Breast epithelium (tissue), 4 donors: Measurements from ENCODE around the gene FAM234A. TPM values are rescaled to one million over a fixed set of nuclear protein-coding genes. Genes with fewer than 3 reads are reported as not detected.

ENCODE experiments used
- DNase-seq, 2 donors: peaks; one replicate each; pipeline ENCODE4 v3.0.0-alpha.2; 2019; ENCODE audit warnings: low spot score in 2 of 2
- H3K27ac ChIP-seq, 2 donors: fragments of 200-600 bp; sonication (generic) in 1 of 2; one replicate each; pipeline ENCODE4 v1.5.1; 2016 to 2019; ENCODE audit warnings: mild to moderate bottlenecking in 1 of 2
- H3K27me3 ChIP-seq, 2 donors: fragments of 200-600 bp; sonication (generic) in 1 of 2; one replicate each; pipeline versions ENCODE4 v1.5.1 to v1.6.0; 2017 to 2019; ENCODE audit warnings: control low read depth in 1 of 2, mild to moderate bottlenecking in 1 of 2
- H3K36me3 ChIP-seq: fragments of 200-600 bp; one replicate; pipeline ENCODE4 v1.5.1; 2019
- H3K4me1 ChIP-seq, 2 donors: fragments of 200-600 bp; sonication (generic); one replicate each; pipeline ENCODE4 v1.5.1; 2016 to 2019; ENCODE audit warnings: control low read depth in 1 of 2
- H3K4me3 ChIP-seq, 3 donors: fragments of 200-600 bp; sonication (generic); 1 replicate in 2 of 3; 2 replicates in 1 of 3; pipeline ENCODE4 v1.5.1; 2016 to 2019; ENCODE audit warnings: mild to moderate bottlenecking in 3 of 3, moderate library complexity in 2 of 3
- H3K9me3 ChIP-seq, 2 donors: fragments of 200-600 bp; sonication (generic) in 1 of 2; one replicate each; pipeline ENCODE4 v1.5.1; 2016 to 2019; ENCODE audit warnings: control low read depth in 1 of 2
- POLR2A ChIP-seq: fragments of 450-650 bp; IDR thresholded peaks from one replicate; pipeline ENCODE4 v1.6.1; 2016; ENCODE audit warnings: antibody characterized with exemption, mild to moderate bottlenecking, moderate library complexity
- POLR2AphosphoS5 ChIP-seq, 3 donors: sonication (generic); formaldehyde crosslinking; IDR thresholded peaks; one replicate each; pipeline ENCODE4 v1.6.1; 2017; ENCODE audit warnings: antibody characterized with exemption in 3 of 3
- intact Hi-C: fragments of 100-400 bp; cut with DNase I; formaldehyde crosslinking; loops from one replicate; pipeline ENCODE4 v1.15.1; 2023; ENCODE audit warnings: low total_unique reads
- total RNA-seq, 3 donors: library from RNA; depleted of rRNA; stranded (reverse); fragments of >200 nt; gene quantifications; one replicate each; pipeline ENCODE4 v1.1.0, GENCODE V29; 2016
- TF ChIP-seq, protein P1 (sequence below), 3 donors: fragments of 450-650 bp; IDR thresholded peaks; one replicate each; pipeline ENCODE4 v1.5.1; 2016 to 2017; ENCODE audit warnings: antibody characterized with exemption in 3 of 3, mild to moderate bottlenecking in 3 of 3, moderate library complexity in 3 of 3

The FAM234A gene
- total RNA-seq, 3 donors from 2014 or later: 40.6 to 69.3 (median 44.1) TPM

DNA sequence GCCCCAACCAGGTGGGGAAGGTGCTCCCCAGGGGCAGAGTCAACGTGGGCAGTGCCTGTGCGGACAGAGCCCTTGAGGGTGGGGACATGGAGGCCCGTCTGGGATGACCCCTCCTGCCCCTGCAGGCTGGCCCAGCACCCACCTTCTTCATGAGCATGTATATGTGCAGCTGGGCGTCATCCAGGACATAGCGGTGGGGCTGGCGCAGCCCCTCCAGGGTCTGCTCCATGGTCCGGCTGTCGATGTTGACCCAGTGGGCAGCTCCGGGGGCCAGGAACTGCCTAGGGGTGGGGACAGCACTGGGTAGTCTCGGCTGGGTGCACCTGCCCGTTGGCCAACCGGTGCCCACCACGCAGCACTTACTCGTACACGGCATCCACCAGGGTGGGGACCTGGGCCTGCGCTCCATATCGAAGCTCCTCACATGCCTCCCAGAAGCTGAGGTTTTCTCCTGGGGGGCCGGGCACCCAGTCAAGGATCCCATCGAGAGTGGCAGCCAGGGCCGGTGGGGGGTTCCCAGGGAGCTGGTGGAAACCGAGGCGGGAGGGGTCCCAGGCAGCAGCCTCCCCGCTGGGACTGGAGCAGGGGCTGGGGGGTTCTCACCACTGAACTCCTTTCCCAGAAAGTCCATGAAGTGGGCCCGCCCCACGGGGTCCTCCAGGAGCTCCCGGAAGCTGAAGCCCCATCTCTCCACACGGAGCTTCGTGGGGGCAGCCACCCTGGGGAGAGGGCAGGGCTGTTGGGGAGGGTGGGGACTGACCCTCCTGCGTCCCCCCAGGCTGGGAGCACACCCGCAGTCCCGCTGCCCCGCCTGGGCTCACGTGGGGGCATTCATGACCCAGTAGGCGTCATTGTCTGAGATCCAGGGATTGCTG lies 36.0 kb downstream of the FAM234A start:
- Histone ChIP-seq H3K9me3 (no peaks in the 10 kb centered on the region), H3K36me3 (no peaks in the 10 kb centered on the region), H3K4me1 (peaks cover 0 to 6% of the 10 kb centered on the region in 2 donors), H3K4me3 (no peak overlapping the region), H3K27me3 (peaks cover 0 to 7% of the 10 kb centered on the region in 2 donors), H3K27ac (no peak overlapping the region)
- no peak for DNase-seq
- TF ChIP-seq, protein P1, sequence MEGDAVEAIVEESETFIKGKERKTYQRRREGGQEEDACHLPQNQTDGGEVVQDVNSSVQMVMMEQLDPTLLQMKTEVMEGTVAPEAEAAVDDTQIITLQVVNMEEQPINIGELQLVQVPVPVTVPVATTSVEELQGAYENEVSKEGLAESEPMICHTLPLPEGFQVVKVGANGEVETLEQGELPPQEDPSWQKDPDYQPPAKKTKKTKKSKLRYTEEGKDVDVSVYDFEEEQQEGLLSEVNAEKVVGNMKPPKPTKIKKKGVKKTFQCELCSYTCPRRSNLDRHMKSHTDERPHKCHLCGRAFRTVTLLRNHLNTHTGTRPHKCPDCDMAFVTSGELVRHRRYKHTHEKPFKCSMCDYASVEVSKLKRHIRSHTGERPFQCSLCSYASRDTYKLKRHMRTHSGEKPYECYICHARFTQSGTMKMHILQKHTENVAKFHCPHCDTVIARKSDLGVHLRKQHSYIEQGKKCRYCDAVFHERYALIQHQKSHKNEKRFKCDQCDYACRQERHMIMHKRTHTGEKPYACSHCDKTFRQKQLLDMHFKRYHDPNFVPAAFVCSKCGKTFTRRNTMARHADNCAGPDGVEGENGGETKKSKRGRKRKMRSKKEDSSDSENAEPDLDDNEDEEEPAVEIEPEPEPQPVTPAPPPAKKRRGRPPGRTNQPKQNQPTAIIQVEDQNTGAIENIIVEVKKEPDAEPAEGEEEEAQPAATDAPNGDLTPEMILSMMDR (IDR thresholded peaks at IDR 0.05): no peak
- no peak for TF ChIP-seq POLR2A
- no peak for TF ChIP-seq POLR2AphosphoS5 (IDR thresholded peaks at IDR 0.05)
- intact Hi-C loops: loop anchor here (5.0 kb wide), 1 partner anchor 1397 kb away; no protein-coding TSS in a partner anchor

DNA sequence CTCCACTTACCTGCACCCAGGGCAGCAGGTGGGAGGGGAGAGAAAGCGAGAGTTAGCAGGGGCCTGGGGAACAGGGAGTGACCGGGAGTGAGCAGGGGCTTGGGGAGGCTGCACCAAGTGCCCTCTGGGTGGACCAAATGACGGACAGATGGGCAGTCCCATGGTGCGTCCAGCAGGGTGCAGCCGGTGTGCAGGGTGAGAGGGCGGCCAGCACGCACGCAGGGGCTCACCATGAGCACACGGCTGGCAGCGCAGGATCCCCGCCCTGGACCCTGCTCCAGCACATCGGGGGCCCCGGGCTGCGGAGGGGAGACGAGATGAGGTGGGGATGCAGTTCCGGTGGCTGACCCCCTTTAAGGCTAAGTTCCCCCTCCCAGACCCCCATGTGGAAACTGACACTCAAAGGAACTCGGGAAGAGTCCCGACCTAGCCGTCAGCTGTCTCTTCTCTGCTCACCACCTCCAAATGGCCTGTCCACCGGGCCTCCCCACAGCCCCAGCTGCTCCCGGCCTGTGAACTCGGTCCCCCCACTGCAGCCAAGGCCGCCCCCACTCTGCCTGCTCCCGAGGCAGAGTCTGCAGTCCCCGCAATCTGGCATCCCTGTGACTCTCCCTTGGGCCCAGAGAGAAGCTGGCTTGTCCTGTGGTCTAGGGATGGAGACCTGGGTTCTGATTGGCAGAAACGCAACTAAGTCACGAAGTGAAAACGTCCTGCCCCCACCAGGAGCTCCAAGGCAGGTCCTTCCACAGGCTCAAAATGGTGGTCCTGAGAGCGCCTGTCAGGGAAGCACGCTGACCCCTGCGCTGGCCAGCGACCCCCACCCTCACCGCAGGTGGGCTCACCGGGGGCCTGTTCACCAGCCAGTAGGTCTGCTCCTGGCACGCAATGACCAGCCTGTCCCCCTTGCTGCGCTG lies 38.3 kb downstream of the FAM234A start:
- Histone ChIP-seq H3K27me3 (peaks cover 0 to 7% of the 10 kb centered on the region in 2 donors), H3K27ac (no peak overlapping the region), H3K4me1 (peaks cover 0 to 6% of the 10 kb centered on the region in 2 donors), H3K9me3 (no peaks in the 10 kb centered on the region), H3K36me3 (no peaks in the 10 kb centered on the region), H3K4me3 (no peak overlapping the region)
- no peak for DNase-seq
- TF ChIP-seq POLR2AphosphoS5 (IDR thresholded peaks at IDR 0.05) (no peak), POLR2A (no peak)
- TF ChIP-seq, protein P1 (IDR thresholded peaks at IDR 0.05): no peak
- intact Hi-C loops: loop anchor here (5.0 kb wide), 1 partner anchor 1394 kb away; no protein-coding TSS in a partner anchor

DNA sequence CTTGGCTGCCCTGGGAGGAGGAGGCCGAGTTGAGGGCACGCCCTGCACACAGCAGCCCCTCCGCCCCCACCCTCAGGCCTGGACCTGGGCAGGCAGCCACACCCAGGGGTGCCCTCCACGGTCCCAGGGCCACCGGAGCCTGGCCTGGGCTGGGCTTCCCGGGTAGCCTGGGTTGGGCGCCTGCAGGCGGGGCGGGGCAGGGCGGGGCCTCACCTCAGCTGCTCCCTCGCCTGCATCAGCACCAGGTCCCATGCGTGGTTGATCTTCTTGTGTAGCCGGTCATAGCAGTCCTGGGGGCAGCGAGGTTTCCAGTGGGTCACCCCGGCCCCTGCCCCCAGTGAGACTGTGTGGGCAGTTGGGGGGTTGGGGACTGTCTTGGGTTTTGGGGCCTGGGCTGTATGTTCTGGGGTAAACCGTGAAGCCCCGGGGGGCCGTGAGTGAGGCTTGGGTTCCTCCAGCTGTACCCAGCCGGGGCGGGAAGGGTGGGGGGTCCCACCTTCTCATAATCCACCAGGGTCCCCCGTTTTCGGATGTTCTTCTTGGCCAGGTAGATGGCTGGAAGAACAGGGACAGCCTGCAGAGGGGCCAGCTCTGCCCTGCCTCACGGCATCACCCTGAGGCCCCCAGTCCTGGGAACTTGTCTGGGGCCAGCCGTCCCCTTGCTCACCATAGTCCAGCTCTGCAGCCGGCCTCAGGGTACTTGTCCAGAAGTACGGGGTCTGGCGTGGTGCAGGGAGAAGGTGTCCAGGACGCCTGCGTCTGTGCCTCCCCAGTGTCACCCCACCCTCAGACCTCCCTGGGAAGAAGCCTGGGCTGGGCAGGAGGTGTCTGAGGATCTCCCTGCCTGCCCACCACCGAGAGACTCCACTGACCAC lies 39.2 kb downstream of the FAM234A start:
- Histone ChIP-seq H3K27me3 (peaks cover 0 to 7% of the 10 kb centered on the region in 2 donors), H3K9me3 (no peaks in the 10 kb centered on the region), H3K4me1 (peaks cover 0 to 6% of the 10 kb centered on the region in 2 donors), H3K4me3 (no peak overlapping the region), H3K27ac (no peak overlapping the region), H3K36me3 (no peaks in the 10 kb centered on the region)
- intact Hi-C loops: loop anchor here (5.0 kb wide), 1 partner anchor 1394 kb away; no protein-coding TSS in a partner anchor
- no peak for DNase-seq
- TF ChIP-seq, protein P1 (IDR thresholded peaks at IDR 0.05): no peak
- TF ChIP-seq POLR2A (no peak), POLR2AphosphoS5 (IDR thresholded peaks at IDR 0.05) (no peak)

DNA sequence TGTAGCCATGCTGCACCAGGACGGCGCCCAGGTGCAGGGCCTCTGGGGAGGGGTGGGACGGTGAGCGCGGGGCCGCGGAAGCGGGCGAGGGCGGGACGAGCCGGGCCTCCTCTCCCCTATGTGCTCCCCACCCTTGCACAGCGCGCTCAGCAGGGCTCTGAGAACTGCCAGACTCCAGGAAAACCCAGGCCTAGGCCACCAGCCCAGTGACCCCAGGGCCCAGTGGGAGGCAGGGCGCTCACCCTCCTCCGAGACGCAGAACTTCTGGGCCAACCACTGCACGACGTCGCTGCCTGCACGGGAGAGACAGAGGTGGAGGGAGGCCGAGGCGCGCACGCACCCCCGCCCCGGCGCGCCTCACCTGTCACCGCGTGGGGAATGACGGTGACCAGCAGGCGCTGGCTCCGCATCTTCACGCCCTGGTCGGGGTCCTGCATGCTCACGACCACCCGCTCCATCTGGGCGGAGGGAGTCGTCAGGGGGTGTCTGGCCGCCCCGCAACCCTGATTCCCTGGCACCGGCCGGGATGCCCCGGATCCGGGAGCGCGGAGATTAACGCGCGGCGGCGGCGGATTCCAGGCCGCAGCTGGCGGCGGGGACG lies 40.5 kb downstream of the FAM234A start:
- TF ChIP-seq POLR2A: no peak
- TF ChIP-seq POLR2AphosphoS5 (IDR thresholded peaks at IDR 0.05): no peak
- TF ChIP-seq, protein P1 (IDR thresholded peaks at IDR 0.05): no peak
- intact Hi-C loops: no loop called here
- no peaks in the 10 kb centered on the region for H3K36me3 ChIP-seq
- peak overlapping the region; percentile 39 to 67 (median 48) for H3K4me3 ChIP-seq
- no peak for DNase-seq
- H3K4me1 ChIP-seq: peaks cover 0 to 6% of the 10 kb centered on the region in 2 donors
- H3K9me3 ChIP-seq: no peaks in the 10 kb centered on the region
- H3K27ac ChIP-seq: no peak overlapping the region
- peaks cover 0 to 15% of the 10 kb centered on the region in 2 donors for H3K27me3 ChIP-seq
